ENCODE data around the gene ISL2. TPM values are rescaled to one million over a fixed set of nuclear protein-coding genes. Genes with fewer than 3 reads are reported as not detected.

ISL2 gene
- total RNA-seq, 2 donors from 2014 or later: not detected

- peak in 1 of 2 donors; percentile 5 for ATAC-seq
- peak in 1 of 2 donors; percentile 24 for DNase-seq (ENCODE audit: low spot score in 2 of 2)
- no peak overlapping the region for H3K27ac Mint-ChIP-seq
- peaks cover 17 to 21% of the 10 kb centered on the region in 2 donors for H3K36me3 Mint-ChIP-seq
- no peaks in the 10 kb centered on the region for H3K9me3 Mint-ChIP-seq
Observed at GRCh38 chr15:76337696-76338485, 1.3 kb downstream of the ISL2 start.

GRCh38 chr15:76338486-76339304 is 2.1 kb downstream of the ISL2 start:
- ATAC-seq (peak in 1 of 2 donors; percentile 6), DNase-seq (ENCODE audit: low spot score in 2 of 2) (no peak)
- Mint-ChIP-seq H3K9me3 (no peaks in the 10 kb centered on the region), H3K36me3 (peaks cover 17 to 21% of the 10 kb centered on the region in 2 donors), H3K27ac (peak overlapping the region in 1 of 2 donors; percentile 3)

- ATAC-seq: no peak
- no peaks in the 10 kb centered on the region for H3K9me3 Mint-ChIP-seq
- DNase-seq (ENCODE audit: low spot score in 2 of 2): peak in 1 of 2 donors; percentile 24
- H3K36me3 Mint-ChIP-seq: peaks cover 17 to 21% of the 10 kb centered on the region in 2 donors
- peak overlapping the region in 1 of 2 donors; percentile 95 for H3K27ac Mint-ChIP-seq
Observed at GRCh38 chr15:76339305-76340197, 3.0 kb downstream of the ISL2 start.

- Mint-ChIP-seq H3K9me3 (no peaks in the 10 kb centered on the region), H3K27ac (no peak overlapping the region), H3K36me3 (peaks cover 17 to 25% of the 10 kb centered on the region in 2 donors)
- DNase-seq (ENCODE audit: low spot score in 2 of 2) (peak in 1 of 2 donors; percentile 35), ATAC-seq (peak in 1 of 2 donors; percentile 14)
Observed at GRCh38 chr15:76340198-76340802, 3.7 kb downstream of the ISL2 start.

GRCh38 chr15:76340803-76341365 is 4.3 kb downstream of the ISL2 start:
- peak; percentile 52 to 67 for ATAC-seq
- H3K36me3 Mint-ChIP-seq: peaks cover 17 to 30% of the 10 kb centered on the region in 2 donors
- no peaks in the 10 kb centered on the region for H3K9me3 Mint-ChIP-seq
- H3K27ac Mint-ChIP-seq: no peak overlapping the region
- DNase-seq (ENCODE audit: low spot score in 2 of 2): peak in 1 of 2 donors; percentile 59

- peak in 1 of 2 donors; percentile 21 for DNase-seq (ENCODE audit: low spot score in 2 of 2)
Observed at GRCh38 chr15:76341366-76342057, 4.9 kb downstream of the ISL2 start.

GRCh38 chr15:76342058-76342381 is 5.4 kb downstream of the ISL2 start:
- H3K36me3 Mint-ChIP-seq: peaks cover 11 to 24% of the 10 kb centered on the region in 2 donors
- no peak overlapping the region for H3K27ac Mint-ChIP-seq
- ATAC-seq (no peak), DNase-seq (ENCODE audit: low spot score in 2 of 2) (no peak)
- no peaks in the 10 kb centered on the region for H3K9me3 Mint-ChIP-seq

More at GRCh38 chr15:76341366-76342057, 4.9 kb downstream of the ISL2 start:
- no peaks in the 10 kb centered on the region for H3K9me3 Mint-ChIP-seq
- no peak overlapping the region for H3K27ac Mint-ChIP-seq
- H3K36me3 Mint-ChIP-seq: peaks cover 16 to 29% of the 10 kb centered on the region in 2 donors
- ATAC-seq: peak in 1 of 2 donors; percentile 3

- no peak overlapping the region for H3K27ac Mint-ChIP-seq
- DNase-seq (ENCODE audit: low spot score in 2 of 2): peak in 1 of 2 donors; percentile 27
- no peak for ATAC-seq
- H3K9me3 Mint-ChIP-seq: no peaks in the 10 kb centered on the region
- peaks cover 8 to 22% of the 10 kb centered on the region in 2 donors for H3K36me3 Mint-ChIP-seq
Observed at GRCh38 chr15:76342382-76343201, 6.0 kb downstream of the ISL2 start.

GRCh38 chr15:76343313-76343996 is 6.9 kb downstream of the ISL2 start:
- Mint-ChIP-seq H3K36me3 (peaks cover 15 to 25% of the 10 kb centered on the region in 2 donors), H3K9me3 (no peaks in the 10 kb centered on the region), H3K27ac (no peak overlapping the region)
- ATAC-seq (no peak), DNase-seq (ENCODE audit: low spot score in 2 of 2) (no peak)

GRCh38 chr15:76344893-76345582 is 8.5 kb downstream of the ISL2 start:
- Mint-ChIP-seq H3K9me3 (no peaks in the 10 kb centered on the region), H3K27ac (no peak overlapping the region), H3K36me3 (peaks cover 15 to 20% of the 10 kb centered on the region in 2 donors)
- no peak for DNase-seq (ENCODE audit: low spot score in 2 of 2)
- ATAC-seq: no peak

GRCh38 chr15:76345583-76345879 is 9.0 kb downstream of the ISL2 start:
- DNase-seq (ENCODE audit: low spot score in 2 of 2): no peak
- Mint-ChIP-seq H3K36me3 (peaks cover 15 to 20% of the 10 kb centered on the region in 2 donors), H3K27ac (no peak overlapping the region), H3K9me3 (no peaks in the 10 kb centered on the region)
- ATAC-seq: no peak

- H3K36me3 Mint-ChIP-seq: peaks cover 15 to 20% of the 10 kb centered on the region in 2 donors
- no peak overlapping the region for H3K27ac Mint-ChIP-seq
- peak; percentile 13 to 52 for ATAC-seq
- DNase-seq (ENCODE audit: low spot score in 2 of 2): peak in 1 of 2 donors; percentile 30
- H3K9me3 Mint-ChIP-seq: no peaks in the 10 kb centered on the region
Observed at GRCh38 chr15:76345880-76346668, 9.5 kb downstream of the ISL2 start.

Measured in activated naive CD4-positive, alpha-beta T cell treated with anti-CD3 and anti-CD28 coated beads, Interleukin-2, amount 50 U/mL, for 72 hours (primary cell).